Measurements from ENCODE around the gene PRKCQ.
"Not testable (repeated sequence)": the region's sequence is repeated elsewhere in the genome, so short reads cannot be mapped to it uniquely, and the experiment has no call there.

The PRKCQ gene

GRCh38 chr10:6474871-6475270, 105.2 kb downstream of the PRKCQ start:
- H3K4me3 ChIP-seq (ENCODE audit: extremely low read depth, insufficient read depth, low read length, poor library complexity, severe bottlenecking): no peak overlapping the region
- H3K36me3 ChIP-seq (ENCODE audit: control insufficient read depth, insufficient read depth, low read length): no peaks in the 10 kb centered on the region
- no peaks in the 10 kb centered on the region for H3K4me1 ChIP-seq (ENCODE audit: control insufficient read depth, insufficient read depth, low read length, poor library complexity, severe bottlenecking)
- no peaks in the 10 kb centered on the region for H3K9me3 ChIP-seq (ENCODE audit: control insufficient read depth, low read length)
- no peak overlapping the region for H3K27ac ChIP-seq (ENCODE audit: low read depth, low read length, severe bottlenecking)
- WGBS, 2 experiments (ENCODE audit: insufficient coverage in 2 of 2): 93 to 100% methylated on average over 1 to 3 of the region's 5 CpGs

- Histone ChIP-seq H3K4me3 (ENCODE audit: extremely low read depth, insufficient read depth, low read length, poor library complexity, severe bottlenecking) (no peak overlapping the region), H3K9me3 (ENCODE audit: control insufficient read depth, low read length) (no peaks in the 10 kb centered on the region), H3K36me3 (ENCODE audit: control insufficient read depth, insufficient read depth, low read length) (no peaks in the 10 kb centered on the region), H3K4me1 (ENCODE audit: control insufficient read depth, insufficient read depth, low read length, poor library complexity, severe bottlenecking) (no peaks in the 10 kb centered on the region), H3K27ac (ENCODE audit: low read depth, low read length, severe bottlenecking) (no peak overlapping the region)
- 75 to 96% methylated on average over 4 of the region's 6 CpGs for WGBS, 2 experiments (ENCODE audit: insufficient coverage in 2 of 2)
Measured at GRCh38 chr10:6473901-6474370, 106.1 kb downstream of the PRKCQ start.

- WGBS, 2 experiments (ENCODE audit: insufficient coverage in 2 of 2): 83 to 94% methylated on average over 7 of the region's 7 CpGs
- no peak overlapping the region for H3K27ac ChIP-seq (ENCODE audit: low read depth, low read length, severe bottlenecking)
- no peaks in the 10 kb centered on the region for H3K36me3 ChIP-seq (ENCODE audit: control insufficient read depth, insufficient read depth, low read length)
- H3K4me1 ChIP-seq (ENCODE audit: control insufficient read depth, insufficient read depth, low read length, poor library complexity, severe bottlenecking): no peaks in the 10 kb centered on the region
- H3K4me3 ChIP-seq (ENCODE audit: extremely low read depth, insufficient read depth, low read length, poor library complexity, severe bottlenecking): no peak overlapping the region
- H3K9me3 ChIP-seq (ENCODE audit: control insufficient read depth, low read length): no peaks in the 10 kb centered on the region
Measured at GRCh38 chr10:6473430-6473829, 106.6 kb downstream of the PRKCQ start.

DNA sequence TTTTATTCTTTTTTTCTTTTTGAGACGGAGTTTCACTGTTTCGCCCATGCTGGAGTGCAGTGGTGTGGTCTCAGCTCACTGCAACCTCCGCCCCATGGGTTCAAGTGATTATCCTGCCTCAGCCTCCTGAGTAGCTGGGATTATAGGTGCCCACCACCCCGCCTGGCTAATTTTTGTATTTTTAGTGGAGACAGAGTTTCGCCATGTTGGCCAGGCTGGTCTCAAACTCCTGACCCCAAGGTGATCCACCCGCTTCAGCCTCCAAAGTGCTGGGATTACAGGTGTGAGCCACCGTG, 107.4 kb downstream of the PRKCQ start:
- H3K4me1 ChIP-seq (ENCODE audit: control insufficient read depth, insufficient read depth, low read length, poor library complexity, severe bottlenecking); H3K9me3 ChIP-seq (ENCODE audit: control insufficient read depth, low read length); H3K27ac ChIP-seq (ENCODE audit: low read depth, low read length, severe bottlenecking); H3K36me3 ChIP-seq (ENCODE audit: control insufficient read depth, insufficient read depth, low read length); H3K4me3 ChIP-seq (ENCODE audit: extremely low read depth, insufficient read depth, low read length, poor library complexity, severe bottlenecking): not testable (repeated sequence)
- 97 to 100% methylated on average over 2 to 5 of the region's 7 CpGs for WGBS, 2 experiments (ENCODE audit: insufficient coverage in 2 of 2)

DNA sequence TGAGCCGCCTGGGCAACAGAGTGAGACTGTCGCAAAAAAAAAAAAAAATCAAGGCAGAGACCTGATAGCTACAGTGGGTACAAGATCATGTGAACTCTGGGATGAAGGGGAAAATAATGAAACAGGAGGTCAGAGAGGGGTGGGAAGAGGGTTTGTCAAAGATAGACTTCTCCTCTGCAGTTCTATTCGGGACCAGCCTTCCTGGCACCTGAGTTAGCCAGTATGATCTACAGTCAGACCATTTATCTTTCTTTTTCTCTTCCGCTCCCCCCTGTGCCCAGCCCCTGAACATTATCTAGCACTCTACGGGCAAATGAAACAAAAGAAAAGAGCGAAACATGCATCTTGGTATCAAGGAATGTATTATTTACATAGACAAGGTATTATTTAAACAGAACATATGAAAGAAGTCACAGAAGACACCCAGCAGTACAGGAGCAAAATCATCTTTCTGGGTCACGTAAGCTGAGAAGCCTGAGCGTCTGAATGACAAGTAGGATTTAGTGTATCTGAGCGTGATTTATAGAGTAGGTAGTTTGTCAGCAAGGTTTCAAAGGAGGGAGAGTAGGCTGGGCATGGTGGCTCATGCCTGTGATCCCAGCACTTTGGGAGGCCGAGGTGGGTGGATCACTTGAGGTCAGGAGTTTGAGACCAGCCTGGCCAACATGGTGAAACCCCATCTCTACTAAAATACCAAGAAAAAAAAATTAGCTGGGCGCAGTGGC, 109.0 kb downstream of the PRKCQ start:
- Histone ChIP-seq H3K4me1 (ENCODE audit: control insufficient read depth, insufficient read depth, low read length, poor library complexity, severe bottlenecking) (no peaks in the 10 kb centered on the region), H3K36me3 (ENCODE audit: control insufficient read depth, insufficient read depth, low read length) (no peaks in the 10 kb centered on the region), H3K4me3 (ENCODE audit: extremely low read depth, insufficient read depth, low read length, poor library complexity, severe bottlenecking) (no peak overlapping the region), H3K27ac (ENCODE audit: low read depth, low read length, severe bottlenecking) (no peak overlapping the region), H3K9me3 (ENCODE audit: control insufficient read depth, low read length) (no peaks in the 10 kb centered on the region)
- WGBS, 2 experiments (ENCODE audit: insufficient coverage in 2 of 2): 91 to 92% methylated on average over 5 to 7 of the region's 11 CpGs

- H3K36me3 ChIP-seq (ENCODE audit: control insufficient read depth, insufficient read depth, low read length): no peaks in the 10 kb centered on the region
Measured at GRCh38 chr10:6469661-6470060, 110.4 kb downstream of the PRKCQ start.

DNA sequence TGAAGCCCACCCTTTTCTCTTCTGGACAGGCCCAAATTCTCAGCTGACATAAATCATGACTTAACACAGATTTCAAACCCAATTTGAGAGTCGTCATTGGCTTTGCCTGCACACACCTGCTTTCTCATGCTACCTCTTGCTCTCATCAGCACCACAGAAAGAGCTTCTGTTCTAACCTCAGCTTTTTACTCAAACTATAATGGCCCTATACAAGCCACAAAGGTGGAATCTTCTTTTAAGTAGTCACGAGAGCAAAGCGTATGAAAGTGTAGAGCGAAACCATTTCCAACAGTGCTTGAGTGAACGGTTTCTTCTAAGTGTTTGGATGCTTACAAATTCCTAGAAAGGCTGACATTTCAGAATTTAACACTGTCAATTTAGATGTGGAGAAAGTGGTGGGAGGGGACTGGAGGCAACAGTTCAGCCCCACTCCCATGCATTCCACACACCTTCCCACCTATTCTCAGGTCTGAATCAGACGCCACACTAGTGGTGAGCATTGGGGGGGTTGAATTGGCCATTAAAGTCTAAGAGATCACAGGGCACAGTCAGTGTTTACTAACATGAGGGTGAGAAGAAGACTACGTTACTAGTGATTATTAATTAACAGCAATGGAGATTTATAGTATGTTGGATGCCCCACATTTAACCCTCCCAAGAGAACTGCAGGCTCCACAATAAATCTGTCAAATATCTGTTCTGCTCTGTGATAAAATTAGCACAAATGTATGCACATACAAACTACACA, 114.0 kb downstream of the PRKCQ start:
- no peaks in the 10 kb centered on the region for H3K4me1 ChIP-seq (ENCODE audit: control insufficient read depth, insufficient read depth, low read length, poor library complexity, severe bottlenecking)
- no peaks in the 10 kb centered on the region for H3K9me3 ChIP-seq (ENCODE audit: control insufficient read depth, low read length)
- H3K4me3 ChIP-seq (ENCODE audit: extremely low read depth, insufficient read depth, low read length, poor library complexity, severe bottlenecking): no peak overlapping the region
- WGBS, 2 experiments (ENCODE audit: insufficient coverage in 2 of 2): 87 to 93% methylated on average over 5 of the region's 7 CpGs
- H3K27ac ChIP-seq (ENCODE audit: low read depth, low read length, severe bottlenecking): no peak overlapping the region
- H3K36me3 ChIP-seq (ENCODE audit: control insufficient read depth, insufficient read depth, low read length): no peaks in the 10 kb centered on the region

More at GRCh38 chr10:6469661-6470060, 110.4 kb downstream of the PRKCQ start:
- Histone ChIP-seq H3K4me1 (ENCODE audit: control insufficient read depth, insufficient read depth, low read length, poor library complexity, severe bottlenecking) (no peaks in the 10 kb centered on the region), H3K9me3 (ENCODE audit: control insufficient read depth, low read length) (no peaks in the 10 kb centered on the region), H3K27ac (ENCODE audit: low read depth, low read length, severe bottlenecking) (no peak overlapping the region), H3K4me3 (ENCODE audit: extremely low read depth, insufficient read depth, low read length, poor library complexity, severe bottlenecking) (no peak overlapping the region)

GRCh38 chr10:6465437-6465836, 114.6 kb downstream of the PRKCQ start:
- no peak overlapping the region for H3K4me3 ChIP-seq (ENCODE audit: extremely low read depth, insufficient read depth, low read length, poor library complexity, severe bottlenecking)
- H3K9me3 ChIP-seq (ENCODE audit: control insufficient read depth, low read length): no peaks in the 10 kb centered on the region
- no peaks in the 10 kb centered on the region for H3K4me1 ChIP-seq (ENCODE audit: control insufficient read depth, insufficient read depth, low read length, poor library complexity, severe bottlenecking)
- 91 to 93% methylated on average over 7 of the region's 7 CpGs for WGBS, 2 experiments (ENCODE audit: insufficient coverage in 2 of 2)
- H3K27ac ChIP-seq (ENCODE audit: low read depth, low read length, severe bottlenecking): no peak overlapping the region
- no peaks in the 10 kb centered on the region for H3K36me3 ChIP-seq (ENCODE audit: control insufficient read depth, insufficient read depth, low read length)

- no peak overlapping the region for H3K27ac ChIP-seq (ENCODE audit: low read depth, low read length, severe bottlenecking)
- no peaks in the 10 kb centered on the region for H3K36me3 ChIP-seq (ENCODE audit: control insufficient read depth, insufficient read depth, low read length)
- no peaks in the 10 kb centered on the region for H3K9me3 ChIP-seq (ENCODE audit: control insufficient read depth, low read length)
- H3K4me3 ChIP-seq (ENCODE audit: extremely low read depth, insufficient read depth, low read length, poor library complexity, severe bottlenecking): no peak overlapping the region
- 97 to 99% methylated on average over 7 of the region's 9 CpGs for WGBS, 2 experiments (ENCODE audit: insufficient coverage in 2 of 2)
- no peaks in the 10 kb centered on the region for H3K4me1 ChIP-seq (ENCODE audit: control insufficient read depth, insufficient read depth, low read length, poor library complexity, severe bottlenecking)
Measured at GRCh38 chr10:6464862-6465430, 115.1 kb downstream of the PRKCQ start.

GRCh38 chr10:6463366-6463765, 116.7 kb downstream of the PRKCQ start:
- no peak overlapping the region for H3K27ac ChIP-seq (ENCODE audit: low read depth, low read length, severe bottlenecking)

GRCh38 chr10:6461961-6462360, 118.1 kb downstream of the PRKCQ start:
- no peaks in the 10 kb centered on the region for H3K4me1 ChIP-seq (ENCODE audit: control insufficient read depth, insufficient read depth, low read length, poor library complexity, severe bottlenecking)
- H3K9me3 ChIP-seq (ENCODE audit: control insufficient read depth, low read length): no peaks in the 10 kb centered on the region
- no peaks in the 10 kb centered on the region for H3K36me3 ChIP-seq (ENCODE audit: control insufficient read depth, insufficient read depth, low read length)
- 67 to 95% methylated on average over 1 of the region's 3 CpGs for WGBS, 2 experiments (ENCODE audit: insufficient coverage in 2 of 2)
- H3K27ac ChIP-seq (ENCODE audit: low read depth, low read length, severe bottlenecking): no peak overlapping the region
- H3K4me3 ChIP-seq (ENCODE audit: extremely low read depth, insufficient read depth, low read length, poor library complexity, severe bottlenecking): no peak overlapping the region

More at GRCh38 chr10:6463366-6463765, 116.7 kb downstream of the PRKCQ start:
- no peaks in the 10 kb centered on the region for H3K9me3 ChIP-seq (ENCODE audit: control insufficient read depth, low read length)
- no peak overlapping the region for H3K4me3 ChIP-seq (ENCODE audit: extremely low read depth, insufficient read depth, low read length, poor library complexity, severe bottlenecking)
- 94 to 99% methylated on average over 5 to 6 of the region's 7 CpGs for WGBS, 2 experiments (ENCODE audit: insufficient coverage in 2 of 2)
- no peaks in the 10 kb centered on the region for H3K36me3 ChIP-seq (ENCODE audit: control insufficient read depth, insufficient read depth, low read length)
- H3K4me1 ChIP-seq (ENCODE audit: control insufficient read depth, insufficient read depth, low read length, poor library complexity, severe bottlenecking): no peaks in the 10 kb centered on the region

Data from mesodermal cell (in vitro differentiated cells).